ENCODE measurements around the gene GCGR.

DNA sequence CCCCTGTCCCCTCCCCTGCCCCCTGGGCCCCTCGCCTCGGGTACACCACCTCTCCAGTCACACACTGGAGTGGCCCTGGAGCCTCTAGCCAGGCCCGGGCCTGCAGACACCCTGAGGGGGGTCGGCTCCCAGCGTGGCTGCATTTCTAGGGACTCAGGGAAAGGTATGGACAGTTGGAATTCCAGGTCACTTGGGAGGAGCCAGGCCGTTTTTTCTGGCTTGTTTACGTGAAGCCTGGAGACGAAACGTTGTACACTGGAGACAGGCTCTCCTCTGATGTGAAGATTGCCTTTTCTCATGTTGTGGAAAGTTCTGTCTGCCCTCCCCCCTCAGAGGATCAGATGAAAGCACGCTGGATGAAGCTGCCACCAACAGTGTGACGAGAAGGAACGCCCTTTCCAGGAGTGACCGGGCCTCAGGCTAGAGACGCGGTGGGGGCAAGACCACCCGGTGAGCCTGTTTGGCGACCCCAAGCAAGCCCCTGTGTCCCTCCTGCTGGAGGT is 34.9 kb downstream of the GCGR start:
- TF ChIP-seq, protein P1, sequence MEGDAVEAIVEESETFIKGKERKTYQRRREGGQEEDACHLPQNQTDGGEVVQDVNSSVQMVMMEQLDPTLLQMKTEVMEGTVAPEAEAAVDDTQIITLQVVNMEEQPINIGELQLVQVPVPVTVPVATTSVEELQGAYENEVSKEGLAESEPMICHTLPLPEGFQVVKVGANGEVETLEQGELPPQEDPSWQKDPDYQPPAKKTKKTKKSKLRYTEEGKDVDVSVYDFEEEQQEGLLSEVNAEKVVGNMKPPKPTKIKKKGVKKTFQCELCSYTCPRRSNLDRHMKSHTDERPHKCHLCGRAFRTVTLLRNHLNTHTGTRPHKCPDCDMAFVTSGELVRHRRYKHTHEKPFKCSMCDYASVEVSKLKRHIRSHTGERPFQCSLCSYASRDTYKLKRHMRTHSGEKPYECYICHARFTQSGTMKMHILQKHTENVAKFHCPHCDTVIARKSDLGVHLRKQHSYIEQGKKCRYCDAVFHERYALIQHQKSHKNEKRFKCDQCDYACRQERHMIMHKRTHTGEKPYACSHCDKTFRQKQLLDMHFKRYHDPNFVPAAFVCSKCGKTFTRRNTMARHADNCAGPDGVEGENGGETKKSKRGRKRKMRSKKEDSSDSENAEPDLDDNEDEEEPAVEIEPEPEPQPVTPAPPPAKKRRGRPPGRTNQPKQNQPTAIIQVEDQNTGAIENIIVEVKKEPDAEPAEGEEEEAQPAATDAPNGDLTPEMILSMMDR (IDR thresholded peaks at IDR 0.05): no peak
- no peak for TF ChIP-seq POLR2A (IDR thresholded peaks at IDR 0.05)

Measured in uterus (tissue), 2 donors.